B cell (primary cell): Measurements from ENCODE around the gene TENM3. TPM values are rescaled to one million over a fixed set of nuclear protein-coding genes. Genes with fewer than 3 reads are reported as not detected.

Experiments used
- ATAC-seq: fragments of 200-7000 bp; cut with Tn5 transposase; one replicate; pipeline ENCODE4 v1.10.0; 2021; ENCODE audit warnings: low read depth, mild to moderate bottlenecking, moderate number of reproducible peaks, moderate library complexity
- CTCF ChIA-PET: fragments of 350-600 bp; sonication (Branson Sonifier 250); formaldehyde crosslinking; loops from one replicate; lab custom pipeline; 2021; ENCODE audit warnings: antibody characterized with exemption, inconsistent platforms; lab: Charles Lee
- POLR2A ChIA-PET: fragments of 350-600 bp; sonication (Branson Sonifier 250); formaldehyde crosslinking; loops from one replicate; lab custom pipeline; 2021; ENCODE audit warnings: antibody characterized with exemption; lab: Charles Lee
- DNase-seq: peaks from one replicate; pipeline ENCODE4 v3.0.0; 2013
- H2AFZ ChIP-seq: 2 replicates; pipeline ENCODE4 v1.6.1; 2012; ENCODE audit warnings: mild to moderate bottlenecking, low read depth, low read length; ENCODE audit not compliant: insufficient read depth, poor library complexity, severe bottlenecking
- H3K27ac ChIP-seq, 2 donors: 1 replicate in 1 of 2; 2 replicates in 1 of 2; pipeline ENCODE4 v1.5.1; 2012 to 2013; ENCODE audit warnings: low read length in 2 of 2, mild to moderate bottlenecking in 2 of 2, moderate library complexity in 1 of 2
- H3K27me3 ChIP-seq, 4 experiments: fragments of 200-600 bp in 1 of 4; sonication (generic) in 1 of 4; replicated peaks in 1 of 4; 1 replicate in 2 of 4; 2 replicates in 2 of 4; pipeline versions ENCODE4 v1.6.1 to v1.7.0; 2013 to 2016; ENCODE audit warnings: low read length in 3 of 4, mild to moderate bottlenecking in 2 of 4, mixed read lengths in 1 of 4, moderate library complexity in 1 of 4; ENCODE audit not compliant: insufficient read depth in 4 of 4, control insufficient read depth in 3 of 4; ENCODE audit errors: control extremely low read depth in 1 of 4
- H3K36me3 ChIP-seq, 2 experiments: replicated peaks in 1 of 2; 1 replicate in 1 of 2; 2 replicates in 1 of 2; pipeline versions ENCODE4 v1.6.1 to v1.7.1; 2013; ENCODE audit warnings: low read length in 1 of 2; ENCODE audit not compliant: insufficient read depth in 2 of 2, control insufficient read depth in 1 of 2; ENCODE audit errors: control extremely low read depth in 1 of 2, extremely low read depth in 1 of 2
- H3K4me1 ChIP-seq, 2 donors: fragments of 200-600 bp in 1 of 2; sonication (generic) in 1 of 2; 1 replicate in 1 of 2; 2 replicates in 1 of 2; pipeline versions ENCODE4 v1.5.1 to v1.6.1; 2013 to 2017; ENCODE audit warnings: low read length in 2 of 2; ENCODE audit not compliant: control insufficient read depth in 2 of 2, insufficient read depth in 2 of 2
- H3K4me2 ChIP-seq: replicated peaks from 2 replicates; pipeline ENCODE3; 2012; ENCODE audit warnings: mild to moderate bottlenecking, low read depth, low read length; ENCODE audit not compliant: poor library complexity, severe bottlenecking
- H3K4me3 ChIP-seq, 5 experiments: fragments of 200-600 bp in 1 of 5; sonication (generic) in 1 of 5; 1 replicate in 3 of 5; 2 replicates in 2 of 5; pipeline versions ENCODE4 v1.5.1 to v1.7.0; 2011 to 2016; ENCODE audit warnings: low read length in 4 of 5, mild to moderate bottlenecking in 4 of 5, low read depth in 2 of 5, control low read depth in 1 of 5, moderate library complexity in 1 of 5; ENCODE audit not compliant: insufficient read depth in 1 of 5; ENCODE audit errors: control extremely low read depth in 1 of 5, extremely low read depth in 1 of 5
- H3K79me2 ChIP-seq: fragments of 200-600 bp; sonication (generic); one replicate; pipeline ENCODE4 v1.6.0; 2016; ENCODE audit warnings: low read length; ENCODE audit not compliant: control insufficient read depth, insufficient read depth
- H3K9ac ChIP-seq: fragments of 200-600 bp; sonication (generic); 2 replicates; pipeline ENCODE4 v1.6.1; 2017; ENCODE audit warnings: mild to moderate bottlenecking, low read length, moderate library complexity
- H3K9me3 ChIP-seq, 3 donors: one replicate each; pipeline versions ENCODE4 v1.6.1 to v1.7.1; 2013; ENCODE audit warnings: low read length in 2 of 3; ENCODE audit not compliant: control insufficient read depth in 2 of 3, insufficient read depth in 1 of 3; ENCODE audit errors: control extremely low read depth in 1 of 3
- H4K20me1 ChIP-seq: 2 replicates; pipeline ENCODE4 v1.6.0; 2012; ENCODE audit warnings: mild to moderate bottlenecking, low read length; ENCODE audit not compliant: insufficient read depth, control insufficient read depth, poor library complexity, severe bottlenecking
- H3K27ac Mint-ChIP-seq: one replicate; pipeline ENCODE4 v1.8.0; 2021; ENCODE audit warnings: mixed read lengths
- H3K27me3 Mint-ChIP-seq: one replicate; pipeline ENCODE4 v1.8.0; 2021; ENCODE audit warnings: mixed read lengths
- H3K4me1 Mint-ChIP-seq: one replicate; pipeline ENCODE4 v1.8.0; 2021; ENCODE audit warnings: mixed read lengths
- H3K4me3 Mint-ChIP-seq: one replicate; pipeline ENCODE4 v1.8.0; 2021; ENCODE audit warnings: mixed read lengths
- H3K9me3 Mint-ChIP-seq: one replicate; pipeline ENCODE4 v1.8.0; 2022; ENCODE audit warnings: mixed read lengths; ENCODE audit not compliant: insufficient read depth
- CTCF ChIP-seq: fragments of 200-600 bp; IDR thresholded peaks from one replicate; pipeline ENCODE4 v1.8.0; 2022; ENCODE audit warnings: antibody characterized with exemption, mild to moderate bottlenecking
- EZH2 ChIP-seq: IDR thresholded peaks from 2 replicates; pipeline ENCODE4 v1.6.1; 2012; ENCODE audit warnings: borderline replicate concordance, low read depth, mild to moderate bottlenecking, moderate library complexity, low read length; ENCODE audit not compliant: insufficient read depth, poor library complexity, severe bottlenecking
- WGBS: methylation state at CpG from one replicate; pipeline ENCODE4 v1.1.5; 2013; ENCODE audit warnings: missing lambda C conversion rate; ENCODE audit not compliant: insufficient coverage; 5-methylcytosine and 5-hydroxymethylcytosine counted together
- intact Hi-C: fragments of 100-400 bp; cut with micrococcal nuclease; formaldehyde crosslinking; loops from one replicate; pipeline ENCODE4 v1.10.0; 2022
- polyA plus RNA-seq: library from polyadenylated mRNA; depleted of rRNA; stranded (reverse); fragments of >200 nt; gene quantifications from 2 replicates; pipeline ENCODE4 v1.2.3, GENCODE V29; 2012
- total RNA-seq, 2 donors: library from RNA; stranded (reverse); fragments of 120-200 nt in 1 of 2; gene quantifications; 1 replicate in 1 of 2; 2 replicates in 1 of 2; pipeline versions ENCODE4 v1.2.3 to v1.2.4, GENCODE V29; 2013 to 2022

TENM3 gene
- total and polyA plus RNA-seq, 2 donors (not counting 1 experiment from before 2014, with no cell fraction given): not detected

GRCh38 chr4:182276210-182277109 lies 33.3 kb downstream of the TENM3 start:
- no peaks in the 10 kb centered on the region for H3K4me1 Mint-ChIP-seq
- H3K4me3 Mint-ChIP-seq: no peak overlapping the region
- no peak overlapping the region for H3K27ac Mint-ChIP-seq
- 80% methylated on average over 3 of the region's 11 CpGs for WGBS
- Histone ChIP-seq H4K20me1 (no peaks in the 10 kb centered on the region), H3K36me3 (no peaks in the 10 kb centered on the region), H3K9me3 (peaks cover 0 to 6% (median 0%) of the 10 kb centered on the region in 3 donors), H3K27me3 (no peaks in the 10 kb centered on the region), H3K4me2 (no peak overlapping the region), H3K79me2 (no peaks in the 10 kb centered on the region), H3K27ac (no peak overlapping the region), H2AFZ (no peak overlapping the region), H3K9ac (no peak overlapping the region), H3K4me3 (no peak overlapping the region), H3K4me1 (no peaks in the 10 kb centered on the region)
- DNase-seq (no peak), ATAC-seq (no peak)
- CTCF ChIA-PET: no interaction called here
- intact Hi-C loops: no loop called here
- no peaks in the 10 kb centered on the region for H3K27me3 Mint-ChIP-seq
- TF ChIP-seq EZH2: no peak
- no peak for TF ChIP-seq CTCF
- POLR2A ChIA-PET: no interaction called here
- H3K9me3 Mint-ChIP-seq: no peaks in the 10 kb centered on the region

- intact Hi-C loops: no loop called here
- ChIA-PET POLR2A (no interaction called here), CTCF (no interaction called here)
- H3K4me2 ChIP-seq: no peak overlapping the region
- no peaks in the 10 kb centered on the region for H3K4me1 Mint-ChIP-seq
- H3K4me1 ChIP-seq: no peaks in the 10 kb centered on the region
- H3K9me3 Mint-ChIP-seq: no peaks in the 10 kb centered on the region
- H3K27ac ChIP-seq: no peak overlapping the region
- H3K27ac Mint-ChIP-seq: no peak overlapping the region
- no peak for DNase-seq
- no peak for ATAC-seq
- no peaks in the 10 kb centered on the region for H3K79me2 ChIP-seq
- WGBS: 83% methylated on average over 2 of the region's 2 CpGs
- no peak for TF ChIP-seq CTCF
- TF ChIP-seq EZH2: no peak
- H3K4me3 Mint-ChIP-seq: no peak overlapping the region
- no peaks in the 10 kb centered on the region for H3K36me3 ChIP-seq
- no peak overlapping the region for H3K4me3 ChIP-seq
- H3K9me3 ChIP-seq: peaks cover 0 to 4% (median 0%) of the 10 kb centered on the region in 3 donors
- H3K27me3 ChIP-seq: no peaks in the 10 kb centered on the region
- no peak overlapping the region for H2AFZ ChIP-seq
- H3K27me3 Mint-ChIP-seq: no peaks in the 10 kb centered on the region
- H4K20me1 ChIP-seq: no peaks in the 10 kb centered on the region
- H3K9ac ChIP-seq: no peak overlapping the region
These were observed 34.2 kb downstream of the TENM3 start for GRCh38 chr4:182277377-182277776.
